Hepatocyte (in vitro differentiated cells): ENCODE measurements around the gene PHF12.

Experiments
- EZH2phosphoT487 ChIP-seq: fragments of 200-600 bp; sonication (generic); IDR thresholded peaks from one replicate; pipeline ENCODE4 v1.6.1; 2018; ENCODE audit warnings: antibody characterized with exemption, mild to moderate bottlenecking, low read depth, moderate library complexity; ENCODE audit not compliant: unreplicated experiment, severe bottlenecking
- TF ChIP-seq, protein P1 (sequence below): fragments of 200-600 bp; sonication (generic); IDR thresholded peaks from 2 replicates; pipeline ENCODE4 v1.5.1; 2016; ENCODE audit warnings: antibody characterized with exemption, mild to moderate bottlenecking; ENCODE audit not compliant: poor library complexity

DNA sequence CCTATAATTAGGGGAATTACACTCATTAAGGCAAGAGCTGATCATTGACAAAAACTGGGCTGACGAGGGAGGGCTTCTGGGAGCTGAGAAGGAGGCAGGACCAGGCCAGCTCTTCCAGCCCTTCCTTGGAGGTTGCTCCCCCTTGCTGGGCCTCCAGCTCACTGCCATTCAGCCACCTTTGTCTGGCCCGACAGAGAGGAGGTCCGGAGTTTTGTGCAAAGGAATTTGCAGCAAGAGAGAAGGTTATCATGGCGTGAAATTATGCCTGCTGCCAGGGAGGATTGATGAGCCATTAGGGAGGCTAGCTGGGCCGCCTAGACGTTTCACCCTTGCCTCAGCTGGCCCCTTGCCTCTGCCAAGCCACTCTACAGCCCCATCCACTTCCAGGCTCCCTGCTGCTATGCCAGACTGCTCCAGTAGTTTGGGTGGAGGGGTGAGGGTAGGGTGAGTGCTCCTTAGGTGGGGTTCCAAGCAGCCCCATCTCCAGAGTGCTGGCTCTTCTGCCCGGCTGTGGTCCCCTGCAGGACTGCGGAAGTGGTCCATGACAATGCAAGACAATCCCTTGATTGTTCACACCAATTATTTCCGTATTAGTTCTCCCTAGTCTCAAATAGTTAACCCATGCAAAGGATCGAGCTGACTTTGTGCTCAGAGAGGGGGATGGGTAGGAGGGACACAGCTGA, 17.1 kb upstream of the PHF12 start:
- TF ChIP-seq, protein P1, sequence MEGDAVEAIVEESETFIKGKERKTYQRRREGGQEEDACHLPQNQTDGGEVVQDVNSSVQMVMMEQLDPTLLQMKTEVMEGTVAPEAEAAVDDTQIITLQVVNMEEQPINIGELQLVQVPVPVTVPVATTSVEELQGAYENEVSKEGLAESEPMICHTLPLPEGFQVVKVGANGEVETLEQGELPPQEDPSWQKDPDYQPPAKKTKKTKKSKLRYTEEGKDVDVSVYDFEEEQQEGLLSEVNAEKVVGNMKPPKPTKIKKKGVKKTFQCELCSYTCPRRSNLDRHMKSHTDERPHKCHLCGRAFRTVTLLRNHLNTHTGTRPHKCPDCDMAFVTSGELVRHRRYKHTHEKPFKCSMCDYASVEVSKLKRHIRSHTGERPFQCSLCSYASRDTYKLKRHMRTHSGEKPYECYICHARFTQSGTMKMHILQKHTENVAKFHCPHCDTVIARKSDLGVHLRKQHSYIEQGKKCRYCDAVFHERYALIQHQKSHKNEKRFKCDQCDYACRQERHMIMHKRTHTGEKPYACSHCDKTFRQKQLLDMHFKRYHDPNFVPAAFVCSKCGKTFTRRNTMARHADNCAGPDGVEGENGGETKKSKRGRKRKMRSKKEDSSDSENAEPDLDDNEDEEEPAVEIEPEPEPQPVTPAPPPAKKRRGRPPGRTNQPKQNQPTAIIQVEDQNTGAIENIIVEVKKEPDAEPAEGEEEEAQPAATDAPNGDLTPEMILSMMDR, result no peak
- TF ChIP-seq EZH2phosphoT487, result no peak
